PC-3 (cell line): Measurements from ENCODE around the gene MYH14.

Source experiments
- EZH2 ChIP-seq: fragments of 300-600 bp; sonication (generic); IDR thresholded peaks from one replicate; pipeline ENCODE4 v1.6.1; 2017; ENCODE audit warnings: antibody characterized with exemption, mild to moderate bottlenecking, low read length; ENCODE audit not compliant: unreplicated experiment
- TF ChIP-seq, protein P1 (sequence below): fragments of 300-600 bp; sonication (generic); conservative IDR thresholded peaks from 2 replicates; pipeline ENCODE4 v1.5.1; 2017; ENCODE audit warnings: antibody characterized with exemption, low read depth, mild to moderate bottlenecking, low read length

DNA sequence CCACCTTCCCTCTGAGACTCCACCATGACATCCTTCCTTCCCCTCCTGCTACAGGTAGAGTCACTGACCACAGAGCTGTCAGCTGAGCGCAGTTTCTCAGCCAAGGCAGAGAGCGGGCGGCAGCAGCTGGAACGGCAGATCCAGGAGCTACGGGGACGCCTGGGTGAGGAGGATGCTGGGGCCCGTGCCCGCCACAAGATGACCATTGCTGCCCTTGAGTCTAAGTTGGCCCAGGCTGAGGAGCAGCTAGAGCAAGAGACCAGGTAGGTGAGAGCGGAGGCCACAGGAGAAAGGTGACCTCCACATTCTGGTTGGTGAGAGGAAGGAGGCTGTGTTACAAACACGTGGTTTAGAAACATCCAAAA is 98.2 kb downstream of the MYH14 start:
- TF ChIP-seq, protein P1, sequence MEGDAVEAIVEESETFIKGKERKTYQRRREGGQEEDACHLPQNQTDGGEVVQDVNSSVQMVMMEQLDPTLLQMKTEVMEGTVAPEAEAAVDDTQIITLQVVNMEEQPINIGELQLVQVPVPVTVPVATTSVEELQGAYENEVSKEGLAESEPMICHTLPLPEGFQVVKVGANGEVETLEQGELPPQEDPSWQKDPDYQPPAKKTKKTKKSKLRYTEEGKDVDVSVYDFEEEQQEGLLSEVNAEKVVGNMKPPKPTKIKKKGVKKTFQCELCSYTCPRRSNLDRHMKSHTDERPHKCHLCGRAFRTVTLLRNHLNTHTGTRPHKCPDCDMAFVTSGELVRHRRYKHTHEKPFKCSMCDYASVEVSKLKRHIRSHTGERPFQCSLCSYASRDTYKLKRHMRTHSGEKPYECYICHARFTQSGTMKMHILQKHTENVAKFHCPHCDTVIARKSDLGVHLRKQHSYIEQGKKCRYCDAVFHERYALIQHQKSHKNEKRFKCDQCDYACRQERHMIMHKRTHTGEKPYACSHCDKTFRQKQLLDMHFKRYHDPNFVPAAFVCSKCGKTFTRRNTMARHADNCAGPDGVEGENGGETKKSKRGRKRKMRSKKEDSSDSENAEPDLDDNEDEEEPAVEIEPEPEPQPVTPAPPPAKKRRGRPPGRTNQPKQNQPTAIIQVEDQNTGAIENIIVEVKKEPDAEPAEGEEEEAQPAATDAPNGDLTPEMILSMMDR, result no peak
- TF ChIP-seq EZH2, result no peak
